ENCODE measurements around the gene CD52. TPM values are rescaled to one million over a fixed set of nuclear protein-coding genes. Genes with fewer than 3 reads are reported as not detected.

Gene CD52
- total and polyA plus RNA-seq, 2 donors (not counting 3 experiments of a cell fraction or from before 2014, with no cell fraction given), result not detected

DNA sequence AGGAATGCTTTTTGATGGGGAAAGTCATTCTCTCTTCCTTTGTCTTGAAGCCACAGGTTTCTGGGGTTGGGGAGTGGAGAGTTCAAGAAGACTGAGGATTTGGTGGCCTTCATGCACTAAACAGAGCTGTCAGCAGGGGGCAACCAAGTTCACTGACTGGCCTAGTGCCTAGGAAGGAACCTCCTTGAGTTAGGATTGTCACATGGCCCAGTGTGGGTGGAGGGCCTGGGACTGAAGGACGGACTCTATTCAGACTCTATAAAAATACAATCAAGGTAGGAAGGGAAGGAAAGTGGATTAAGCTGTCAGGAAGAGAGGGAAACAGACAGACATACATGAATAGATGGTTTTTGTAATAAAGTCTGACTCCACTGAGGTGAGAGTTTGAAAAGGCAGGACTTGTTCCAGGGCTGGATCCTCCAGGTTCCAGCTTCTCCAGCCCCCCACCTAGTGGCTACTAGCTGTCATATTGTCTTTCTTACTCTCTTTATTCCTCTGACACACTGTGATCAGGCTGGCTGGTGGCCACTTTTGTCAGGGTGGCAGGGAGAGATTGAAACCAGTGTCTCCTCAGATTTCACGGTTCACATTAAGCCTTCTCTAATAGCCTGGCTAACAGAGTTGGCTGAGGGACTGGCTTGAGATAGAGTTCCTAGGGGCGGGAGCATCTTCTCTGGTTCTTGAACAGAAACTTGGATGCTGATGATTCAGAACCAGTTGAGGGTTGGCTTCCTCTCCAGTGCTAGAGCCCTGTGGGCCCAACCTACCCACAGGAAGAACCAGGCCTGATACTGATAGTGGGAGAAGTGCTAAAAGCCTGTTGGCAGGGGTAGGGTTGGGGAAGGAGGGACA, 42.0 kb upstream of the CD52 start:
- FAIRE-seq (peak; percentile 93), DNase-seq (ENCODE audit: low read depth, low spot score) (peak; percentile 93)
- intact Hi-C loops (cut with micrococcal nuclease) (loop anchor here (1.0 to 5.0 kb wide), 8 partner anchors 41 to 239 kb away; partner anchors contain the start of genes CEP85, HMGN2 and ZNF593), dilution Hi-C loops (cut with MboI; ENCODE audit: extremely low pct_ligation_motif_present, low sequenced_read_pairs) (no loop called here)
- no peaks in the 10 kb centered on the region for H3K27me3 ChIP-seq (ENCODE audit: control insufficient read depth in 2 of 2, insufficient read depth in 2 of 2, low read length in 2 of 2)
- BruUV-seq (replicated peaks), result no TSS peak
- H4K20me1 ChIP-seq (replicated peaks; ENCODE audit: control insufficient read depth, extremely low read depth, insufficient read depth, low read length), result no peaks in the 10 kb centered on the region
- no peaks in the 10 kb centered on the region for H3K9me3 ChIP-seq (replicated peaks; ENCODE audit: control insufficient read depth, insufficient read depth, low read length)
- peak overlapping the region; percentile 62 for H3K27ac ChIP-seq (ENCODE audit: insufficient read depth, low read depth, low read length)
- peak overlapping the region; percentile 61 for H2AFZ ChIP-seq (ENCODE audit: low read depth, low read length)
- H3K9me1 ChIP-seq (replicated peaks; ENCODE audit: control insufficient read depth, extremely low read depth, insufficient read depth, low read length), result no peaks in the 10 kb centered on the region
- H3K36me3 ChIP-seq (ENCODE audit: control insufficient read depth in 2 of 2, extremely low read depth in 1 of 2, insufficient read depth in 2 of 2, low read length in 2 of 2), result peaks cover 3% of the 10 kb centered on the region in 2 experiments
- CTCF ChIA-PET, result interaction anchor here (0.6 to 9.1 kb wide), 31 partner anchors 10 to 241 kb away, joined by 3 to 132 read pairs (median 5); partner anchors contain the start of genes CD52, CEP85, UBXN11 and ZNF593
- no peak overlapping the region for H3K4me3 ChIP-seq (replicated peaks in 1 of 3; ENCODE audit: insufficient read depth in 1 of 3, low read depth in 1 of 3, low read length in 3 of 3)
- POLR2A ChIA-PET, result interaction anchor here (0.7 kb wide), 1 partner anchor 104 kb away, joined by 6 read pairs; no protein-coding TSS in a partner anchor
- peaks cover 15% of the 10 kb centered on the region for H3K79me2 ChIP-seq (ENCODE audit: control insufficient read depth, insufficient read depth, low read length)
- H3K4me2 ChIP-seq (ENCODE audit: insufficient read depth, low read length), result peak overlapping the region; percentile 11
- H3K4me1 ChIP-seq (ENCODE audit: control insufficient read depth, extremely low read depth, insufficient read depth, low read length), result peaks cover 31% of the 10 kb centered on the region
- no peak for TF ChIP-seq JUN (IDR thresholded peaks at IDR 0.05; ENCODE audit: borderline replicate concordance, insufficient read depth, insufficient read length, low read depth)
- no peak for TF ChIP-seq EZH2 (IDR thresholded peaks at IDR 0.05; ENCODE audit: borderline replicate concordance, low read depth, low read length, severe bottlenecking)
- TF ChIP-seq, protein P1, sequence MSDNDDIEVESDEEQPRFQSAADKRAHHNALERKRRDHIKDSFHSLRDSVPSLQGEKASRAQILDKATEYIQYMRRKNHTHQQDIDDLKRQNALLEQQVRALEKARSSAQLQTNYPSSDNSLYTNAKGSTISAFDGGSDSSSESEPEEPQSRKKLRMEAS (IDR thresholded peaks at IDR 0.05; ENCODE audit: insufficient read depth, insufficient read length), result peak; percentile 55
- TF ChIP-seq GATA2 (IDR thresholded peaks at IDR 0.05; ENCODE audit: insufficient read depth, insufficient read length, low read depth, low read length), result peak; percentile 73
- TF ChIP-seq, protein P2, sequence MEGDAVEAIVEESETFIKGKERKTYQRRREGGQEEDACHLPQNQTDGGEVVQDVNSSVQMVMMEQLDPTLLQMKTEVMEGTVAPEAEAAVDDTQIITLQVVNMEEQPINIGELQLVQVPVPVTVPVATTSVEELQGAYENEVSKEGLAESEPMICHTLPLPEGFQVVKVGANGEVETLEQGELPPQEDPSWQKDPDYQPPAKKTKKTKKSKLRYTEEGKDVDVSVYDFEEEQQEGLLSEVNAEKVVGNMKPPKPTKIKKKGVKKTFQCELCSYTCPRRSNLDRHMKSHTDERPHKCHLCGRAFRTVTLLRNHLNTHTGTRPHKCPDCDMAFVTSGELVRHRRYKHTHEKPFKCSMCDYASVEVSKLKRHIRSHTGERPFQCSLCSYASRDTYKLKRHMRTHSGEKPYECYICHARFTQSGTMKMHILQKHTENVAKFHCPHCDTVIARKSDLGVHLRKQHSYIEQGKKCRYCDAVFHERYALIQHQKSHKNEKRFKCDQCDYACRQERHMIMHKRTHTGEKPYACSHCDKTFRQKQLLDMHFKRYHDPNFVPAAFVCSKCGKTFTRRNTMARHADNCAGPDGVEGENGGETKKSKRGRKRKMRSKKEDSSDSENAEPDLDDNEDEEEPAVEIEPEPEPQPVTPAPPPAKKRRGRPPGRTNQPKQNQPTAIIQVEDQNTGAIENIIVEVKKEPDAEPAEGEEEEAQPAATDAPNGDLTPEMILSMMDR (IDR thresholded peaks at IDR 0.05; ENCODE audit: extremely low read depth in 1 of 2, insufficient read depth in 1 of 2, low read depth in 1 of 2, low read length in 2 of 2), result peak; percentile 76 to 78
- no peak for TF ChIP-seq POLR2A (IDR thresholded peaks at IDR 0.05; ENCODE audit: low read depth, low read length)
- TF ChIP-seq POLR2AphosphoS5 (IDR thresholded peaks at IDR 0.05; ENCODE audit: insufficient read depth, low read depth, low read length), result peak; percentile 47
- TF ChIP-seq FOS (IDR thresholded peaks at IDR 0.05; ENCODE audit: borderline replicate concordance, insufficient read depth, low read length), result peak; percentile 93
- TF ChIP-seq MYC (IDR thresholded peaks at IDR 0.05; ENCODE audit: low read depth, low read length), result peak; percentile 32
- peak overlapping the region; percentile 38 for H3K9ac ChIP-seq (replicated peaks; ENCODE audit: extremely low read depth, insufficient read depth, low read length)
